Glomerular endothelial cell (primary cell): Measurements from ENCODE around the gene FBXL3. TPM values are rescaled to one million over a fixed set of nuclear protein-coding genes. Genes with fewer than 3 reads are reported as not detected.

ENCODE experiments used
- DNase-seq: peaks from one replicate; pipeline ENCODE4 v3.0.0-alpha.2; 2011; ENCODE audit warnings: low read depth, low spot score; ENCODE audit errors: extremely low read depth
- total RNA-seq: library from RNA; depleted of rRNA; stranded (reverse); fragments of >200 nt; gene quantifications from 2 replicates; pipeline ENCODE4 v1.2.3, GENCODE V29; 2015

Gene FBXL3, protein sequence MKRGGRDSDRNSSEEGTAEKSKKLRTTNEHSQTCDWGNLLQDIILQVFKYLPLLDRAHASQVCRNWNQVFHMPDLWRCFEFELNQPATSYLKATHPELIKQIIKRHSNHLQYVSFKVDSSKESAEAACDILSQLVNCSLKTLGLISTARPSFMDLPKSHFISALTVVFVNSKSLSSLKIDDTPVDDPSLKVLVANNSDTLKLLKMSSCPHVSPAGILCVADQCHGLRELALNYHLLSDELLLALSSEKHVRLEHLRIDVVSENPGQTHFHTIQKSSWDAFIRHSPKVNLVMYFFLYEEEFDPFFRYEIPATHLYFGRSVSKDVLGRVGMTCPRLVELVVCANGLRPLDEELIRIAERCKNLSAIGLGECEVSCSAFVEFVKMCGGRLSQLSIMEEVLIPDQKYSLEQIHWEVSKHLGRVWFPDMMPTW
- total RNA-seq, result 31.9 and 45.4 TPM in 2 replicates

DNA sequence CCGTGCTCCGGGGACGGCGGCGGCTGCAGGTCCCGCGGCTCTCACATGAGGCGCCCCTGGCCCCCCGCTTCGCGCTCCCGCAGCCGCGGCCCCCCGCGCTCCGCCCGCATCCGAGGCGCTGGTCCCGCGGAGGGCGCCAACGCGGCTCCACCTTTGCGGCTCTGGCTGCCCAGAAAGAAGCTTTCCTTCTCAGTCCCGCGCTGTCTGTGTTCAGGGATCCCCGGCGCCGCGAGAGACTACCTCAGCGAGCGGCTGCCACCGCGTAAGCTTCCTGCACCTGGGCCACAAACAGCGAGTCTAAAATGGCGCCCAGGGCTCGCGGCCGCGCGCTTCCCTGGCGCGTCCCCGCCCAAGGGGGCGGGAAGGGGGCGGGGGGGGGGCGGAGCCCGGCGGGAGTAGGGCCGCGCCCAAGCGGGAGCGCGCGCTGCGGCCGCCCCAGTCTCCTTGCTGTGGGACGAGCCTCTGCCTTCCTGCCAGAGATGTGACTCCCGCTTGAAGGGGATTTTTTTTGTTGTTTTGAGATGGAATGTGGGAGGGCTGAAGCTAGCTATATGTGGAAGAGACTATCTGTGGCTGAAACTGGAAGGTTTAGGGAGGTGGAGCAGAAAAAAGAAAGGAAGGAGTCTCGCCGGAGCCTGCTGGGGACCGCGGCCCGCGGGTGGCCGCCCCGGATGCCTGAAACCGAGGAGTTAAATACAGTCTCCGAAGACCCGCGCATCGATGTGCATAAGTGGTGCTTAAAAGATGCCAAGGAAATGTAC is at the start of gene FBXL3:
Gene FBXL3 (minus strand): TSS at position 299 of the 761 bp plus-strand sequence. CDS start 5,299 bp downstream, outside the sequence.
- no peak for DNase-seq

DNA sequence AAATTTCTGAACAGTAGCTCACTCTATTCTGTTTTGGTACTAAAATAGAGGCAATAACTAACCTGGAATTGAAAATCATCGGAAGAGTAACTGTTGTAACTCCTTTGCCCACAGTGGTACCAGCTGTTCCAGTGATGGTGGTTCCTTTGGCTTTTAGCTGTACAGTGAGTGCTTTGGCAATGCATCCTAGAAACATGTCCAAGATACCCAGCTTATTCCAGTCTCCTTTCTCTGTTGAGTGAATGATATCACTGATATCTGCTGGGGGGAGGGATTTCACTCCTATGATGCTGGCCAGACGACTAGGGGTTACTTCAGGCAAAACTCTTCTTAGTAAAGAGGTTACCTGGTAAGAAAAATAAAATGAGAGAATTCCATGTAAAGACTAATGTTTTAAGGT is 40.6 kb upstream of the FBXL3 start:
- DNase-seq, result no peak

DNA sequence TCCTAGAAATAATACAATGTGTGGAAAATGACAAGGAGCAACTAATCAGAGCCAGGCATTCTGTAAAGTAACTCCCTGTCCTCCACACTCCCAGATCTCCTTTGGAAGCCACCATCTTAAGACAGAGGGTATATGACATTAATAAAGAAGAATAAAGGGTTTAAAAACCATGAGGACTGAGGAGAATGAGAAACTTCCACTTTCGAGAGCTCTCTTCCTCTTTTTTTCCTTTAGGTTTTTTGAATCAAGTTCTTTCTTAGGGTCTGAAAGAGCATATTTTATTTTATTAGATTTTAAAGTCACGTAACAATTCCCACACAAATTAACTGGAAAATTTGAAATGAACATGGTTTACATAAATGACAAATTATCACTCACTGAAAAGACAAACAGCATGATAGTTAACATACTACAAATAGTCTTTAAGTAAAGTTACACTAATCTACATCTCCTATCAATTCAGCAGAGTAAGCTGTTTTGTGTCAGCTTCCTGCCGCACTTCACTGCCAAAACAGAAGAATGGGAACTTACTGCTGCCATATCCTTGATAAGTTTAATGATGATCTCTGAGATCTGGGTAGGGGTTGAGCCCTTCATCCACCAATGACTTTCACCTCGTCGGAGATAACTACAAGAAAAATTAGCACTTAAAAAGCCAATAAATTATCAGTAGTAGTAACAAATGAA is 38.6 kb upstream of the FBXL3 start:
- DNase-seq, result no peak

DNA sequence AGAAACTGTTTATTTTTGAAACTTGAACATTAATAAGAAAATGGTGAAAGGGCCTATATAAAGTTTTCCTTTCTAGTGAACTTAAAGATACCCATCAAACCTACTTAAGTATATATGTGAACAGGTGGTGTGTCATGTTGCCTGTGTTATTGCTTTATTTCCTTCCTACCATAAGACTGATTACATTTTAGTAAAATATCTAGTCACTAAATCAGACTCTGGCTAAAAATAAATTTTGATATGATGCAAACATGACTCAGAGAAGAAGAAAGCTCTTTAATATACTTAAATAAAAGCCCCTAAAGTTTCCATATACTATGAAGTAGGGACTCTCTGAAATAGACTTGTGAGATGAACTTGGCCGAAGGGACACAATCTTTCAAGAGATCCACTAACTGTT is 35.1 kb upstream of the FBXL3 start:
- no peak for DNase-seq

DNA sequence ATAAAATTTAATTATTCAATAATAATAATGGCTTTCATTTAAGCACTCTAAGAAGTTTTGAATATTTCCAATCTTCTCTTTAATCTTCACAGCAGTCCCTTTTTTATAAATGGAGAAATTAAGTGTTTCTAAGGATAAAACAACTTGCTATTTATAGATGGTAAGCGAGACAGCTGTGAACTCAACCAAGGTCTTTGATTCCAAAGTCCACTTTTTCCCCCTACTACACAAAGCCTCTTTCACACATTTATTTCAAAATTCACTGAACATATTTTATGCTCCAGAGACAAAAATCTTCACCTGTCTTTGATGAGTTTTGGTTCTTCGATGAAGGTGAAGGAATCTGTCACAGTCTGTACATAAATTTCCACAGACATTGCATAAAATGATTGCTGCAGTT is 34.4 kb upstream of the FBXL3 start:
- DNase-seq, result no peak

DNA sequence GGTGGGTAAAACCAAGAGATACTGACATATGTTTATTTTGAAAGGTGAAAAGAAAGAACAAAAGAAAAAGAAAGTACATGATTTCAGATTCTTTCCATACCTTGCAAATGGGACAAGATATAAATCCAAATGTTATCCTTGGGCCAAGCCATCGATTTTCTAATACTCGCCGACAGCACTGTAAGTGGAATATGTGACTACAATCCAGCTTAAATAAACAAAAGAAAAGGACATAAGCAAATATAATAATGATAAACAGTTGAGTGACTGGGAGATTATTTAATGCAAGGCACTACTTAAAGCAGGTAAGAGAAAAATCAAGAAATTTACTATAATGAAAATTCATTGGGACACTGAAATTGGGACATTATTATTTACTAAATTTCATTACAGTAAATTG is 29.9 kb upstream of the FBXL3 start:
- DNase-seq, result no peak

DNA sequence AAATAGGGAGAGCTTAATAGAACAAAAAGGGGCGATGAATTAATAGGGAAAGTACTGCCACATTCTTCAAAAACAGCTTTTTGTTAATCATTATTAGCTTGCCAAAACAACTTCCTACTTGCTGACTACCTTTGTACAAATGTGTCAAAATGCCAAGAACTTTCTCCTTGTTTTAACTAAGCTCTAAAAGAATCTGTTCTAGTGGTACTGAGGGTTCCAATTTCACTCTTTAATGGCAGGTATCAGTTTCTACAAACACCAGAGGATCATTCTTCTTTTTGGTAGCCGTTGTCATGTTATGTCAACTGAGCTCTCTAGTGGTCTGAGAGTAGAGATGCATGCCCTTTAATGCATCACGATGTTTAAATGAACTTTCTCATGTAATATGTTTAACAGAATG is 29.4 kb upstream of the FBXL3 start:
- DNase-seq, result no peak

DNA sequence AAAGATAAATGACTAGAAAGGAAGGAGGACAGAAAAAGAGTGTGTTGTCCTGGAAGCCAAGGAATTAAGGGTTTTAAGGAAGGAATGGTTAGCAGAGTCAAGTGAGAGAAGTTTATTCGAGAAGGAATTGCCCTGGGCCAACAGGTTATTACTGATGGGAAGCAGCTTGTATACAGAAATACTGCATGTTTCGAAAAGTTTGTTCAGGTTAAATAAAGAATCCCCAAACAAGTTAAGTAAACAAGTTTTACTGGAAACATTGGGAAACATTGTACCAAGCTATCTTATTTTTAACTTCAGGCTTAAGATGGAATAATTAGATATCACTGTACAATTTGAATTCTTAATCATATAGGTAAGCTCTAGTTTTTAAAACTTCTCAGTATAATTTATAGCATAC is 28.2 kb upstream of the FBXL3 start:
- DNase-seq, result no peak

DNA sequence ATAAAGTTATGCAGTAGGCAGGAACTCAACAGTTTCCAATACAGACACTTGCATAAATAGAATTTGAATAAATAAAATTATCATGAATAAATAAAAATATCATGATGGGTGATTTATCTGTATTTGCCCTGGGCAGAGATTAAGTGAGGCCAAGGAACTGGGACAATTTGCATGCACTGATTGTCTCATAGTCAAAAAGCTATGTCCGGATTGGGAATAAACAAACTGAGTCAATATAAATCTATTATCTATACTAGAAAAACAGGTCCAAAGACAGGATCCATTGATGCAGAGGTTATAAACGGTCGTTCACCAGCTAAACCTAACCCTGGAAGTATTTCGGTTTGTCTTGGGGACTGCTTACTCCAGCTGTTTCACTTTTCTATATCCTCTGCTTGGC is 26.2 kb upstream of the FBXL3 start:
- DNase-seq, result no peak

DNA sequence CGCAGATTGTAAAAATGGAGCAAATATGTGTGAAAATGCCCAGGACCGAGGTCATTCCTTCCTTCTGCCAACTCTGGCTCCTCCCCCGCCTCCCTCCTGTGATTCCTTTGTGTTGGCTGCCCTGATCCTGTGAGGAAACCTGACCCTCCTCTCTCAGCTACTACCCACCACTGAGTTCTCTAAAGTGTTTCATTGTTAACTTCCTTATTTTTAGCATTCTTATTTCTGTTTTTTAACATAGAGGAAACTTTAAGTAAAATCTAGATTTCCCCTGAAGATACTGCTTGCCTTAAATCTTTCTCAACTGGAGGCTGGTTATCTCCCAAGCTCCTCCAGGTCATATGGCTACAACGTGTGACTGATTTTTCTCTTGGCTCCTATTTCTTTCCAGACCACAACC is 21.7 kb upstream of the FBXL3 start:
- no peak for DNase-seq

DNA sequence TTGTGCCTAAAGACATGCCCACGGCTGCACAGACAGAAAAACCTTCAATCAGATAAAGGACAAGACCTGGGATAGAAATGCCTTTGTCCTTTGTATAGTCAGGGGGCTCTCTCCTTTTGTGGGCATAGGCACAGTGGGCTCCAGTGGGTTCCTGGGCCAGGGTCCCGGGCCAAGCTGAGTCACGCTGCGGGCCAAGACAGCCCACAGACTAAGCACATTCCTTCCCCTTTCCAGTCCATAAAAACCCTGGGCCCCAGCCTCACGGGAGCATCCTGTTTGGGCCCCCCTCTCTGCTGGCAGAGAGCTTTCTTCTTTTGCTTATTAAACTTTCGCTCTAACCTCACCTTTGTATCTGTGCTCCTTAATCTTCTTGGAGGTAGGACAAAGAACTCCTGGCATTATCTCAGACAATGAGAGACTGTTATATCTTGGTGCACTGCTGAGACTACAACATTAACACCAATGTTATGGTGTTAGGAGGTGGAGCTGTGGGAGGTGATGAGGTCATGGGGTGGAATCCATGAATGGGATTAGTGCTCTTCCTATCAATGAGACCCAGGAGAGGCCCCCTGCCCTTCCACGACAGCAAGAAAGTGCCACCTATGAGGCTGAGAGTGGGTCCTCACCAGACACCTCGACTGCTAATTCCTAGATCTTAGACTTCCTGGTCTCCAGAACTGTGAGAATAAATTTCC is 20.8 kb upstream of the FBXL3 start:
- no peak for DNase-seq

DNA sequence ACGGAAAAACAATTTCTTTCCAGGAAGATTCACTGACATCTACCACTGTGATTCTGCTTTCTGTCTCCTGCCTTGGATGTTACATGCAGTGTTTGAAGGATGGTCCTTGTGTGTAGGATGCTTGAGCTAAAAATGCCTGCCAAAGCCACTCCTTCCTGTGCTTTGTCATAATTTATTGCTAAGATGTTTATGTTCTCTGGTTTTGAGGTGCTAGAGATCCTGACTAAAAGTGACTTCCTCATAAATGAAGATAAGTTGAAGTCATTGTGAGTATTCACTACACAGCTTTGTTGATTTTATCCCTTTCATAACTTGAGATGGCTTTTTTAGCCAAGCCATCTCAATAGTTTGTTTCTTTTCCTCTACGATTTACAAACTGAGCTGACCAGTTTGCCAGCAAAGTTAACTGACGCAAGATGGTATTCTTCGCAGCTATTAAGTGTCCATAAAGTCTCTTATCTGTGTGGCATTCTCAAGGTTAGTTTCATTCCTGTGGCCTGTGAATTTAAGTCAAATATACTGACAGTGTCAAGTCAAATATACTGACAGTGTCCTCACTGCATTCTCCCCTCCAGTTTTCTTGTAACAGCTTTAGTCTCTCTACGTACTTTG is 15.7 kb upstream of the FBXL3 start:
- DNase-seq, result no peak

DNA sequence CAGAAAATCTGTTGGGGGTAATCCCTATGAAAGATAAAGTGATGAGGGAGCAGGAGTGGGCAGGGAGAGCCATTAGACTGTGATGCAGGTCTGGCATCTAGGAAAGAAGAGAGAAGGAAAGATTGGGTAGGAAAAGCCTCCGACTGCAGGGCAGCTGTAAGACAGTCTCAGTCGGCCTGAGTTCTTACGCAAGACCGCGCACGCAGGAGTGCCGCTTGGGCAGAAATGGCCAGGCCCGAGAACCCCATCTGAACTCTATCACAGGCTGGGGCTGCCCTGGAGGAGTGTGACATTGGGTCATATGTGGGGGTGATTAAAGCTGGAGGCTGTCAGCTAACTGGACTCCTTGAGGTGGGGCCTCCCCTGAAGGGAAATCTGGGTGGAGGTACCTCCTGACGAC is 13.9 kb upstream of the FBXL3 start:
- no peak for DNase-seq

DNA sequence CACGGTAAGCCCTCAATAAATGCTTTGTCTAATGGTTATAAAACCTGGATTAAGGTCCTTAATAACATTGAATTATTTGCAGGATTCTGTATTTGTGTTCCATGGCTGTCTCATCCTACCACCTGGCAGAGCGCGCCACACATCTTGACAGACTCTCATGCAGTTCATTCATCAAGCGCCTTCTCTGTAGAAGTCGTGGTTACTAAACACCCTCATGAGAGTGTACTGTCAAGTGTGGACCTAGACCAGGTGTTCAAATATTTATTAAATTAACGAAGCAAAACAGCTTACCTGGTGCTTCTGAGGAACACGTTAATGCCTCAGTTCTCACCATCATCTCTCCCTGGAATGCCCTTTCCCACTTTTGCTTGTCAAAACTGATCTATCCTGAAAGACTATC is 13.1 kb upstream of the FBXL3 start:
- DNase-seq, result no peak

DNA sequence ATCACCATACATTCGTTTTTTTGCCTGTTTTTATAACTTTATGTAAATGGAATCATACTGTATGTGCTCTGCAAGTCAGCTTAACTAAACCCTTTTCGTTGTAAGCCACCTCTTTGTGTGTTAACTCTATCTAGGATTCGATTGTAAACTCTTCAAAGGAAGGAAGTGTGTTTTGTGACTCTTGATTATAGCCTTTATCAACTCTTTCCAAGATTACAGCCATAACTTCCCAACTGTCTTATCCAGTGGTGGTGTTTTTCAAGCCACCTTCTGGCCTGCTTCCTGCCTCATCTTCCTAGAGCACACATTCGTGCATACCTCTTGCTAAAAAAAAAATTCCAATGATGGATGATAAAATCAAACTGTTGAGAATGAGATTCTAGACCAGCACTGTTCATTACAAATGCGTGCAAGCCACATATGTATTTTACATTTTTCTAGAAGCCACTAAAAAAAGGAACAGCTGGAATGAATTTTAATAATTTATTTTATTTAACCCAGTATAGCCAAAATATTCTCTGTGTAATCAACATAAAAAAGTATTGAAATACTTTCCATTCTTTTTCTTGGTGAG is 12.0 kb upstream of the FBXL3 start:
- DNase-seq, result no peak

DNA sequence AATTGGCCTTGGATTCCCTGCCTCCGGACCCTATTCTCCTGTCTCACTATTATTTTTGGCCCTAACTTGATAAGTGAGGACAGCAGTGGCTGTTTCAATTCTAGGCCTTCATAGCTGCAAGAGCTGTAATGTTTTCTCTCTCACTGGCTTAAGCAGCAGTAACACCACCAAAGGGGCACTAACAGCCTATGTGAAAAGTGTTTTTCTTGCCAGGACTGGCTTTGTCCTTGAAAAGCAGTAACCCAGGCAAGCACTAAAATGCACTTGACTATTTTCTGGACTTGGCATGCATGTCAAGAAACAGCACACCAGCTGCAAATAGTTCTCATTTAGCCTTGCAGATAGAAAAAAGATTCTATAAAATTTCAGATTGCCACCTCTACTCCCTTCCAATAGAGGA is 9.3 kb upstream of the FBXL3 start:
- no peak for DNase-seq

DNA sequence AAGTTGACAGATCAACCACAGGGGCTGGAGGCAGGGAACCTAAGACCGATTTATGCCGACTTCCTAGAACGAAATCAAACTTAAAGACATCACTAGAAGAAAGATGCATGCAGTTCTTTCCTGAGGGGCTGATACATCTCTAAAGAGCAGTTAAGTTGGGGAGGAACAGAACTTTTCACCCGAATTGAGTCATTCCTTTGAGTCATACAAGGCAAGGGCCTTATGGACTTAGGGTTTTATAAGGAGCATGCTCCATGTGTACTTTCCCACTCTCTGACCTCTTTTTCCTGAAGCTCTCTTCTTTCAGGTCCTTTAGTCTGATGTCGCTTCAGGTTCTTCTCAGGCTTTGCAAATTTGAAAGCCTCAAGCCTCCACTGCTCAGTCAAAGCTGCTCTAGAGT is 7.9 kb upstream of the FBXL3 start:
- DNase-seq, result no peak

DNA sequence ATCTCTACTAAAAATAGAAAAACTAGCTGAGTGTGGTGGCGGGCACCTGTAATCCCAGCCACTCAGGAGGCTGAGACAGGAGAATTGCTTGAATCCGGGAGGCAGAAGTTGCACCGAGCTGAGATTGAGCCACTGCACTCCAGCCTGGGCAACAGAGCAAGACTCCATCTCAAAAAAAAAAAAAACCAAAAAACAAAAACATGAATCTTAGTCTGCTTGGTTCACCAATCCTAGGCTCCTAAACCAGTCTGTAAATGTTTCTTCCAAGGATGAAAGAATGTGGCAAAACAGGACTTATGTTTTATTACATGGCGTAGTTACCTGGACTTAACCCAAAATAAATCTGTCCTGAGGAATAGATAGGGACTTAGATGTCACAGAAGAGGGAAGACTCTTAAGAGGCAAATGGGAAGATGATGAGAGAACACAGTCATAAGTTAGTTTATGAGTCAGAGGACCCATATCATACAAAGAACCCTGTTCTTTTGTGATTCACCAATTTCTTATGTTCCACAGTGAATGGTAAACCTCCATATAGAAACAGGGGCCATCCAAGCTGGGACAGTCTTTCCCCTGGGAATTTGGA is 6.9 kb upstream of the FBXL3 start:
- no peak for DNase-seq

DNA sequence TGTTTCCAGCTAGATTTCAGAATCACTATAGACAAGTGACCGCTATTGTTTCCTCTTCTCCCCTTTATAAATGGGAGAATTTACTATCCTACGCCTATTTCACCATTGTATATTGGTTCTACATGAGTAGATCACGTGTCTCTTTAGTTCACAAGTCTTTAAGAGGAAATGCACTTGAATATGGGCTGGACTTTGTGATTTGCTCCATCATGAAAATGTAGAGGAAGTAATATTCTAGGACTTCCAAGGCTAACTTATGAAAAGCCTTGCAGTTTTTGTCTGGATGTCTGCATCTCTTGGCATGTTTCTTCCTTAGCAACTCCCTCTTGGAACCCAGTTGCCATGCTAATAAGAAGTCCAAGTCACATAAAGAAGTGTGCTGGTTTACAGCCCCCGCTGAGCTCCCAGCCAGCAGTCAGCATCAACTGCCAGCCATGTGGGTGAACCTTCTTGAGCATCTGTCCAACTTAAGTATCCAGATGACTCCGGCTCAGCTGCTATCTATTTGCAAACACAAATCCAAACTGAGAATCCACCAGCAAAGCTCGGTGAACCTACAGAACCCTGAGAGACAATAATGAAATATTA is 4.8 kb upstream of the FBXL3 start:
- no peak for DNase-seq

DNA sequence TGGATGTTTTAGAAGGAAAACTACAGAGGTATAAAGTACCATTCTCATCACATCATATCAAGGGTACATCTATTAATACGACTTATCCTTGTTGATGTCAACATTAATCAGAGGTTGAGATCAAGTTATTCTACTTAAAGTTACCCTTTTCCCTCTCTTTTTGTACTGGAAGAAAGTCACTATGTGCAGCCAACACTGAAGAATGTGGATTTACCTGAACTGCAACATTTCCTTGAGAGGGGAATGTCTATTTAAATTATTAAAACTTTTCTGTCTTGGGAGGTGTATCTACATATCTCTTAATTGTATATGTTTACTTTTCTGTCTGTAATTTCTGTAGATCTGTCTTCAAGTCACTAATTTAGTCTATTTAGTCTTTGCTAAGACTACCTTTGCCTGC is 2.5 kb upstream of the FBXL3 start:
- no peak for DNase-seq
